Measurements from ENCODE around the gene ILF2. TPM values are rescaled to one million over a fixed set of nuclear protein-coding genes. Genes with fewer than 3 reads are reported as not detected.

ILF2 gene
- total RNA-seq, 1 experiment from 2014 or later, result 420 TPM

DNA sequence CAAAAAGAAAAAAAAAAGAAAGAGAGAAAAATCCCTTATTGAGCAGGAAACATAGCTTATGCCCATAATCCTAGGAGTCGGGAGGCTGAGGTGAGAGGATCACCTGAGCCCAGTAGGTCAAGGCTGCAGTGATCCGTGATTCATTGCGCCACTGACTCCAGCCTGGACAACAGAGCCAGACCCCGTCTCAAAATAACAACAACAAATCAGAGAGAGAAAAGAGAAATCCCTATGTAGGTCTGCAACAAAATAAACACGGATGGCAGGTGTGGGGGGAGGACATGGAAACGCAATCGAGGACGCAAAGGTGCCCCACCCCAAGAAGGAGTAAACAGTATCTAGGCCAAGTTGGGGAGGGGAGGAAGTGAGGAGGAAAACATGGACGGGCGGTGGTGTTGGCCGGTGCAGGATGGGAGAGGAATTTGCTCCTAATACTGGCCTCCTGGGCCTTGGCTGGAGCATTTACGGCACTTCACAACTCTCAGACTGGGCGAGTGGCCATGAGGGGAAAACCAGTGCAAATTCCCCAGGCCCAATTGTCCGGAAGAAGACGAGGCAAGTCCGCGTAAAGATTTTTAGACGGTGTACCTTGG is 37.5 kb downstream of the ILF2 start:
- BruUV-seq (replicated peaks), result no TSS peak
- TF ChIP-seq, protein P1, sequence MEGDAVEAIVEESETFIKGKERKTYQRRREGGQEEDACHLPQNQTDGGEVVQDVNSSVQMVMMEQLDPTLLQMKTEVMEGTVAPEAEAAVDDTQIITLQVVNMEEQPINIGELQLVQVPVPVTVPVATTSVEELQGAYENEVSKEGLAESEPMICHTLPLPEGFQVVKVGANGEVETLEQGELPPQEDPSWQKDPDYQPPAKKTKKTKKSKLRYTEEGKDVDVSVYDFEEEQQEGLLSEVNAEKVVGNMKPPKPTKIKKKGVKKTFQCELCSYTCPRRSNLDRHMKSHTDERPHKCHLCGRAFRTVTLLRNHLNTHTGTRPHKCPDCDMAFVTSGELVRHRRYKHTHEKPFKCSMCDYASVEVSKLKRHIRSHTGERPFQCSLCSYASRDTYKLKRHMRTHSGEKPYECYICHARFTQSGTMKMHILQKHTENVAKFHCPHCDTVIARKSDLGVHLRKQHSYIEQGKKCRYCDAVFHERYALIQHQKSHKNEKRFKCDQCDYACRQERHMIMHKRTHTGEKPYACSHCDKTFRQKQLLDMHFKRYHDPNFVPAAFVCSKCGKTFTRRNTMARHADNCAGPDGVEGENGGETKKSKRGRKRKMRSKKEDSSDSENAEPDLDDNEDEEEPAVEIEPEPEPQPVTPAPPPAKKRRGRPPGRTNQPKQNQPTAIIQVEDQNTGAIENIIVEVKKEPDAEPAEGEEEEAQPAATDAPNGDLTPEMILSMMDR (conservative IDR thresholded peaks at IDR 0.05; ENCODE audit: low read depth, low read length), result no peak
- no peak for TF ChIP-seq EZH2 (IDR thresholded peaks at IDR 0.05; ENCODE audit: borderline replicate concordance, low read depth, low read length, poor library complexity, severe bottlenecking)
- H3K27ac ChIP-seq (ENCODE audit: low read depth, low read length, poor library complexity, severe bottlenecking), result no peak overlapping the region
- ChIA-PET POLR2A (ENCODE audit: low non-redundant PET) (interaction anchor here (0.6 to 1.0 kb wide), 3 partner anchors 14 to 86 kb away, joined by 3 to 7 read pairs (median 4); no protein-coding TSS in a partner anchor), CTCF (interaction anchor here (1.5 kb wide), 1 partner anchor 100 kb away, joined by 4 read pairs; no protein-coding TSS in a partner anchor)
- intact Hi-C loops (cut with micrococcal nuclease; ENCODE audit: unreplicated experiment), result loop anchor here (5.0 kb wide), 1 partner anchor 101 kb away; no protein-coding TSS in a partner anchor
- H3K4me3 ChIP-seq (ENCODE audit: low read depth, low read length, poor library complexity, severe bottlenecking), result peak overlapping the region; percentile 91
- H3K4me1 ChIP-seq (ENCODE audit: insufficient read depth, low read length, poor library complexity, severe bottlenecking), result peaks cover 15% of the 10 kb centered on the region
- DNase-seq (ENCODE audit: low spot score), result no peak
- H3K9me3 ChIP-seq (ENCODE audit: low read depth, low read length, poor library complexity, severe bottlenecking), result no peaks in the 10 kb centered on the region
- H3K27me3 ChIP-seq (replicated peaks; ENCODE audit: insufficient read depth, low read depth, low read length, poor library complexity), result no peaks in the 10 kb centered on the region
- H3K36me3 ChIP-seq (ENCODE audit: insufficient read depth, low read length, poor library complexity, severe bottlenecking), result peaks cover 26% of the 10 kb centered on the region

DNA sequence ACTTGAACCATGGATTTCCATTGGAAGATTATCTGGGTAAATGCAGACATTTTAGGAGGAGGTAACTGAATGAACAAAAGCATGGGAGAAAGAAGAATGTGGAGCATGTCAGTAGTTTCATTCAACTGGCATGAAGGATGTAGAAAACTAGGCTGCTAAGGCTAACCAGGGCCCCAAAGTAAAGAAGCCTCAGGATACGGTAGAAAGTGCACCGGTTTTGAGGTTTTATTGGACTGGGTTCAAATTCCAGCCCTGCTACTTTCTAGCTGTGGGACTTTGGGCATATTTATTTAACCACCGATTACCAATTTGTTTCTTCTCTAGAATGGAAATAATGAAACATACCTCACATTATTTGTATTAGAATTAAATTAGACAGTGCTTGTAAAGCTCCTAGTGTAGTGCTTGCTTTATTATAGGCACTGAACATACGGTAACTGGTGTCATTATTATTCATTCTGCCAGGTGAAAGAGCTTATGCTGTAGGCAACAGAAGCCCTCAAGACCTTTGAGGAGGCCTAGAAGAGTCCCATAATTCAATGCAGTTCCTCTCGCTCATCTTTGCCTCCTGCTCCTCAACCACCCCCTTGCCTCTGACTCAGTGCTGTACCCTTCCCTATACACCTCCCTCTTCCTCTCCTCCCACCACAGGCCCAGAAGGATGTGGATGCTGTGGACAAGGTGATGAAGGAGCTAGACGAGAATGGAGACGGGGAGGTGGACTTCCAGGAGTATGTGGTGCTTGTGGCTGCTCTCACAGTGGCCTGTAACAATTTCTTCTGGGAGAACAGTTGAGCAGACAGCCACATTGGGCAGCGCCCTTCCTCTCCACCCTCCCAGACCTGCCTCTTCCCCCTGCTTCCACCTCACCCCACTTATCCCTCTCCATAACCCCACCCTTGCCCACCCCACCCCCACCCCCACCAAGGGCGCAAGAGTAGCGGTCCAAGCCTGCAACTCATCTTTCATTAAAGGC is 39.5 kb downstream of the ILF2 start:
- intact Hi-C loops (cut with micrococcal nuclease; ENCODE audit: unreplicated experiment), result loop anchor here (5.0 kb wide), 1 partner anchor 99 kb away; no protein-coding TSS in a partner anchor
- no peak overlapping the region for H3K27ac ChIP-seq (ENCODE audit: low read depth, low read length, poor library complexity, severe bottlenecking)
- no TSS peak for BruUV-seq (replicated peaks)
- H3K36me3 ChIP-seq (ENCODE audit: insufficient read depth, low read length, poor library complexity, severe bottlenecking), result peaks cover 7% of the 10 kb centered on the region
- no peak for DNase-seq (ENCODE audit: low spot score)
- POLR2A ChIA-PET (ENCODE audit: low non-redundant PET), result no interaction called here
- no peak overlapping the region for H3K4me3 ChIP-seq (ENCODE audit: low read depth, low read length, poor library complexity, severe bottlenecking)
- no peaks in the 10 kb centered on the region for H3K9me3 ChIP-seq (ENCODE audit: low read depth, low read length, poor library complexity, severe bottlenecking)
- TF ChIP-seq, protein P1 (conservative IDR thresholded peaks at IDR 0.05; ENCODE audit: low read depth, low read length), result no peak
- no peak for TF ChIP-seq EZH2 (IDR thresholded peaks at IDR 0.05; ENCODE audit: borderline replicate concordance, low read depth, low read length, poor library complexity, severe bottlenecking)
- H3K27me3 ChIP-seq (replicated peaks; ENCODE audit: insufficient read depth, low read depth, low read length, poor library complexity), result no peaks in the 10 kb centered on the region
- CTCF ChIA-PET, result no interaction called here
- H3K4me1 ChIP-seq (ENCODE audit: insufficient read depth, low read length, poor library complexity, severe bottlenecking), result peaks cover 32% of the 10 kb centered on the region

DNA sequence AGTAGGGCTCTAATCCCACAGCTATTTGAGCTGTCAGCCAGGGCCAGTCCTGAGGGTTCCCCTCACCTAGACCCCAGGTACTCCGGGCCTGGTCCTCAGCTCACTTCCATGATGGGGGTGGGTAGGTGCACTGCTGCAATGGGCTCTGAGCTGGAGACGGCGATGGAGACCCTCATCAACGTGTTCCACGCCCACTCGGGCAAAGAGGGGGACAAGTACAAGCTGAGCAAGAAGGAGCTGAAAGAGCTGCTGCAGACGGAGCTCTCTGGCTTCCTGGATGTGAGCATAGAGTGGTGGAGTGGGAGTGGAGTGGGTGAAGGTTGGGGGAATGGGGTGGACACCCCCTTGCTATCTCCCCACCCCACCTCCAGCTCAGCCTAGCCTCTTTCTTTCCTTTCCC is 40.4 kb downstream of the ILF2 start:
- ChIA-PET CTCF (no interaction called here), POLR2A (ENCODE audit: low non-redundant PET) (no interaction called here)
- intact Hi-C loops (cut with micrococcal nuclease; ENCODE audit: unreplicated experiment), result loop anchor here (5.0 kb wide), 1 partner anchor 98 kb away; no protein-coding TSS in a partner anchor
- TF ChIP-seq, protein P1 (conservative IDR thresholded peaks at IDR 0.05; ENCODE audit: low read depth, low read length), result no peak
- no peak for TF ChIP-seq EZH2 (IDR thresholded peaks at IDR 0.05; ENCODE audit: borderline replicate concordance, low read depth, low read length, poor library complexity, severe bottlenecking)
- no peak for DNase-seq (ENCODE audit: low spot score)
- peaks cover 24% of the 10 kb centered on the region for H3K4me1 ChIP-seq (ENCODE audit: insufficient read depth, low read length, poor library complexity, severe bottlenecking)
- H3K4me3 ChIP-seq (ENCODE audit: low read depth, low read length, poor library complexity, severe bottlenecking), result no peak overlapping the region
- H3K27ac ChIP-seq (ENCODE audit: low read depth, low read length, poor library complexity, severe bottlenecking), result no peak overlapping the region
- no peaks in the 10 kb centered on the region for H3K9me3 ChIP-seq (ENCODE audit: low read depth, low read length, poor library complexity, severe bottlenecking)
- H3K36me3 ChIP-seq (ENCODE audit: insufficient read depth, low read length, poor library complexity, severe bottlenecking), result no peaks in the 10 kb centered on the region
- H3K27me3 ChIP-seq (replicated peaks; ENCODE audit: insufficient read depth, low read depth, low read length, poor library complexity), result no peaks in the 10 kb centered on the region
- no TSS peak for BruUV-seq (replicated peaks)

All from A673 (cell line).